ENCODE results near the gene HBS1L.

HBS1L gene

GRCh38 chr6:134995536-134995935 is 59.1 kb downstream of the HBS1L start:
- no peak for DNase-seq

- DNase-seq = no peak
These were observed 60.2 kb downstream of the HBS1L start for GRCh38 chr6:134994431-134994830.

- no peak for DNase-seq
These were observed 62.5 kb downstream of the HBS1L start for GRCh38 chr6:134992155-134992554.

GRCh38 chr6:134990262-134990661 is 64.4 kb downstream of the HBS1L start:
- no peak for DNase-seq

- peak; percentile 5 for DNase-seq
These were observed 69.8 kb downstream of the HBS1L start for GRCh38 chr6:134984821-134985220.

GRCh38 chr6:134983823-134984222 is 70.8 kb downstream of the HBS1L start:
- DNase-seq = no peak

GRCh38 chr6:134982161-134982560 is 72.5 kb downstream of the HBS1L start:
- DNase-seq = no peak

GRCh38 chr6:134980846-134981245 is 73.8 kb downstream of the HBS1L start:
- DNase-seq = no peak

GRCh38 chr6:134979142-134979541 is 75.5 kb downstream of the HBS1L start:
- DNase-seq = no peak

GRCh38 chr6:134974370-134974769 is 80.3 kb downstream of the HBS1L start:
- DNase-seq = no peak

- DNase-seq = no peak
These were observed 86.9 kb downstream of the HBS1L start for GRCh38 chr6:134967711-134968110.

GRCh38 chr6:134964451-134965203 is 90.0 kb downstream of the HBS1L start:
- no peak for DNase-seq

GRCh38 chr6:134962421-134962820 is 92.2 kb downstream of the HBS1L start:
- DNase-seq = no peak

GRCh38 chr6:134961366-134961765 is 93.3 kb downstream of the HBS1L start:
- DNase-seq = no peak

GRCh38 chr6:134959603-134960002 is 95.0 kb downstream of the HBS1L start:
- DNase-seq = no peak

GRCh38 chr6:134956676-134957075 is 97.9 kb downstream of the HBS1L start:
- DNase-seq = no peak

- DNase-seq = no peak
These were observed 98.6 kb downstream of the HBS1L start for GRCh38 chr6:134956032-134956431.

- DNase-seq = no peak
These were observed 100.2 kb downstream of the HBS1L start for GRCh38 chr6:134954272-134955000.

GRCh38 chr6:134951494-134952263 is 102.9 kb downstream of the HBS1L start:
- DNase-seq = no peak

GRCh38 chr6:134950482-134950881 is 104.1 kb downstream of the HBS1L start:
- no peak for DNase-seq

GRCh38 chr6:134949927-134950326 is 104.7 kb downstream of the HBS1L start, which contains the start of gene ALDH8A1:
TSS of gene ALDH8A1 (minus strand) at chr6:134950101. CDS start at chr6:134950053, 48 bp downstream.
- DNase-seq = no peak

GRCh38 chr6:134948691-134949090 is 105.9 kb downstream of the HBS1L start:
- no peak for DNase-seq

- DNase-seq = no peak
These were observed 106.5 kb downstream of the HBS1L start for GRCh38 chr6:134948142-134948541.

GRCh38 chr6:134945045-134945444 is 109.6 kb downstream of the HBS1L start:
- DNase-seq = no peak
